Upper lobe of left lung (tissue), 4 donors: ENCODE data around the gene MAML2.

Experiments used
- EP300 ChIP-seq, 4 donors: sonication (generic); formaldehyde crosslinking; IDR thresholded peaks; one replicate each; pipeline ENCODE4 v1.5.1; 2017; ENCODE audit warnings: antibody characterized with exemption in 4 of 4, control low read depth in 2 of 4
- POLR2A ChIP-seq, 4 donors: fragments of 450-650 bp; IDR thresholded peaks; one replicate each; pipeline ENCODE4 v1.5.1; 2016 to 2017; ENCODE audit warnings: antibody characterized with exemption in 4 of 4, mild to moderate bottlenecking in 2 of 4
- TF ChIP-seq, protein P1 (sequence below), 6 experiments: fragments of 450-650 bp in 4 of 6; fragments of 200-600 bp in 2 of 6; sonication (generic) in 2 of 6; IDR thresholded peaks; one replicate each; pipeline ENCODE4 v1.5.1; 2016 to 2019; ENCODE audit warnings: antibody characterized with exemption in 6 of 6

DNA sequence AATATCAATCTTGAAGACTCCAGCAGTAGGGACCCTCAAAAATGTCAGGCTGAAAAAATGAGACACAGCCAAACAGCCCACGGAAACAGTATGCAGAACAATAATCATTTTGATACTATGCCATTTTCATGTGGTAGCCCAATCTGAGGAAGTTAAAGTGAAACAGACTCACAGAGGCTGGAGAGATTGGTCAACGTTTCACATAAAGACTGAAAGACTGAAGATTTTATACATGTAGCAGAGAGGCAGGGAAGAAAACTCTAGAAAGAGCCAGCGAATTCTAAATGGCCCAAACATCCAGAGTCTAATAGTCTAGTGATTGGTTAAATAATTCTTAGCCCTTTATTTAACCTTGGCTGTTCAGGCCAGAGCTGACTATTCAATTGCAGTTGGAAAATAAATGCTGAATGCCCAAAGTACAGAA lies 49.4 kb downstream of the MAML2 start:
- TF ChIP-seq, protein P1, sequence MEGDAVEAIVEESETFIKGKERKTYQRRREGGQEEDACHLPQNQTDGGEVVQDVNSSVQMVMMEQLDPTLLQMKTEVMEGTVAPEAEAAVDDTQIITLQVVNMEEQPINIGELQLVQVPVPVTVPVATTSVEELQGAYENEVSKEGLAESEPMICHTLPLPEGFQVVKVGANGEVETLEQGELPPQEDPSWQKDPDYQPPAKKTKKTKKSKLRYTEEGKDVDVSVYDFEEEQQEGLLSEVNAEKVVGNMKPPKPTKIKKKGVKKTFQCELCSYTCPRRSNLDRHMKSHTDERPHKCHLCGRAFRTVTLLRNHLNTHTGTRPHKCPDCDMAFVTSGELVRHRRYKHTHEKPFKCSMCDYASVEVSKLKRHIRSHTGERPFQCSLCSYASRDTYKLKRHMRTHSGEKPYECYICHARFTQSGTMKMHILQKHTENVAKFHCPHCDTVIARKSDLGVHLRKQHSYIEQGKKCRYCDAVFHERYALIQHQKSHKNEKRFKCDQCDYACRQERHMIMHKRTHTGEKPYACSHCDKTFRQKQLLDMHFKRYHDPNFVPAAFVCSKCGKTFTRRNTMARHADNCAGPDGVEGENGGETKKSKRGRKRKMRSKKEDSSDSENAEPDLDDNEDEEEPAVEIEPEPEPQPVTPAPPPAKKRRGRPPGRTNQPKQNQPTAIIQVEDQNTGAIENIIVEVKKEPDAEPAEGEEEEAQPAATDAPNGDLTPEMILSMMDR (IDR thresholded peaks at IDR 0.05), result no peak
- TF ChIP-seq EP300 (IDR thresholded peaks at IDR 0.05) (no peak), POLR2A (IDR thresholded peaks at IDR 0.05) (no peak)
